Measurements from ENCODE around the gene OR10R2. TPM values are rescaled to one million over a fixed set of nuclear protein-coding genes. Genes with fewer than 3 reads are reported as not detected.
"Not testable (repeated sequence)": the region's sequence is repeated elsewhere in the genome, so short reads cannot be mapped to it uniquely, and the experiment has no call there.

OR10R2 gene
- not detected for polyA plus RNA-seq (ENCODE audit: low read depth in 6 of 6)

GRCh38 chr1:158471920-158472319, at the start of gene OR10R2:
Gene OR10R2, plus strand, starts transcription at chr1:158472220. Its CDS starts 106 bp downstream, at chr1:158472326.
- Mint-ChIP-seq H3K4me3 (no peak within 1 kb of the TSS), H3K27me3 (peaks cover 12 to 22% (median 22%) of the 10 kb centered on the region in 3 donors), H3K27ac (peak within 1 kb of the TSS in 2 of 6 donors; percentile 2 to 68), H3K9me3 (no peaks in the 10 kb centered on the region), H3K36me3 (peaks cover 0 to 5% of the 10 kb centered on the region in 2 donors), H3K4me1 (no peaks in the 10 kb centered on the region)
- ATAC-seq (ENCODE audit: low read depth in 2 of 2) (no peak), DNase-seq (no peak)

- H3K27ac Mint-ChIP-seq = peak overlapping the region in 2 of 6 donors; percentile 32 to 54
- peaks cover 0 to 5% of the 10 kb centered on the region in 2 donors for H3K36me3 Mint-ChIP-seq
- H3K4me1 Mint-ChIP-seq = no peaks in the 10 kb centered on the region
- no peak overlapping the region for H3K4me3 Mint-ChIP-seq
- H3K27me3 Mint-ChIP-seq = peaks cover 13 to 41% (median 19%) of the 10 kb centered on the region in 3 donors
- ATAC-seq (ENCODE audit: low read depth in 2 of 2) (no peak), DNase-seq (no peak)
- H3K9me3 Mint-ChIP-seq = peaks cover 0 to 22% (median 13%) of the 10 kb centered on the region in 7 donors
Measured at GRCh38 chr1:158425027-158425426, 47.0 kb upstream of the OR10R2 start.

- H3K4me3 Mint-ChIP-seq = no peak within 1 kb of the TSS
- H3K4me1 Mint-ChIP-seq = no peaks in the 10 kb centered on the region
- H3K27me3 Mint-ChIP-seq = peaks cover 13 to 44% (median 19%) of the 10 kb centered on the region in 3 donors
- peaks cover 2 to 26% (median 13%) of the 10 kb centered on the region in 7 donors for H3K9me3 Mint-ChIP-seq
- peak within 1 kb of the TSS in 1 of 6 donors; percentile 7 for H3K27ac Mint-ChIP-seq
- no peak for DNase-seq
- no peak for ATAC-seq (ENCODE audit: low read depth in 2 of 2)
- H3K36me3 Mint-ChIP-seq = peaks cover 0 to 2% of the 10 kb centered on the region in 2 donors
Measured at GRCh38 chr1:158426137-158426536, 45.9 kb upstream of the OR10R2 start, which contains the start of gene OR10K2. Gene OR10K2, minus strand, starts transcription at chr1:158426237. Its CDS starts 5,371 bp downstream, at chr1:158420866.

- peaks cover 0 to 11% of the 10 kb centered on the region in 2 donors for H3K36me3 Mint-ChIP-seq
Measured at GRCh38 chr1:158430163-158430562, 41.9 kb upstream of the OR10R2 start.

GRCh38 chr1:158434741-158435140, 37.3 kb upstream of the OR10R2 start:
- Mint-ChIP-seq H3K27ac (peak overlapping the region in 1 of 6 donors; percentile 17), H3K36me3 (peaks cover 0 to 11% of the 10 kb centered on the region in 2 donors), H3K4me1 (peaks cover 0 to 7% (median 3%) of the 10 kb centered on the region in 3 donors), H3K4me3 (no peak overlapping the region), H3K9me3 (peaks cover 5 to 32% (median 14%) of the 10 kb centered on the region in 7 donors), H3K27me3 (peaks cover 14 to 42% (median 39%) of the 10 kb centered on the region in 3 donors)
- DNase-seq = no peak
- ATAC-seq (ENCODE audit: low read depth in 2 of 2) = no peak

More at GRCh38 chr1:158430163-158430562, 41.9 kb upstream of the OR10R2 start:
- ATAC-seq (ENCODE audit: low read depth in 2 of 2); H3K4me3 Mint-ChIP-seq; DNase-seq; H3K4me1 Mint-ChIP-seq; H3K27ac Mint-ChIP-seq: not testable (repeated sequence)
- Mint-ChIP-seq H3K27me3 (peaks cover 22 to 64% (median 27%) of the 10 kb centered on the region in 3 donors), H3K9me3 (peaks cover 8 to 46% (median 25%) of the 10 kb centered on the region in 7 donors)

DNA sequence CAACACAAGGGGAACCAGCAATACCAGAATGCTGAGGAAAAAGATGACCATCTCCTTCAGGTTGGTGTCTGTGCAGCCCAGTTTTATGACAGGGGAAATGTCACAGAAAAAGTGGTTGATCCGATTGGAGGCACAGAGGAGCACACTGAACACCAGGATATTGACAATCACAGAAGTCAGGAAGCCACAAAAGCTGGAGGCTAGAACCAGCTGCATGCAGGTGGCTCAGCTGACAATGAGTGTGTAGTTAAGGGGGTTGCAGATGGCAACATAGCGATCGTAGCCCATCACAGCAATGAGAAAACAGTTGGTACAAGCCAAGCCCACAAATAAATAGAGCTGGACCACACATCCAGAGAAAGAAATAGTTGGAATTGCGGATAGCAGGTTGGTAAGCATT, 26.6 kb upstream of the OR10R2 start:
- no peak overlapping the region for H3K4me3 Mint-ChIP-seq
- no peak for DNase-seq
- H3K9me3 Mint-ChIP-seq = peaks cover 0 to under 1% (median 0%) of the 10 kb centered on the region in 7 donors
- no peak for ATAC-seq (ENCODE audit: low read depth in 2 of 2)
- H3K4me1 Mint-ChIP-seq = no peaks in the 10 kb centered on the region
- H3K27me3 Mint-ChIP-seq = peaks cover 13 to 43% (median 33%) of the 10 kb centered on the region in 3 donors
- peak overlapping the region in 1 of 6 donors; percentile 20 for H3K27ac Mint-ChIP-seq
- no peaks in the 10 kb centered on the region for H3K36me3 Mint-ChIP-seq

DNA sequence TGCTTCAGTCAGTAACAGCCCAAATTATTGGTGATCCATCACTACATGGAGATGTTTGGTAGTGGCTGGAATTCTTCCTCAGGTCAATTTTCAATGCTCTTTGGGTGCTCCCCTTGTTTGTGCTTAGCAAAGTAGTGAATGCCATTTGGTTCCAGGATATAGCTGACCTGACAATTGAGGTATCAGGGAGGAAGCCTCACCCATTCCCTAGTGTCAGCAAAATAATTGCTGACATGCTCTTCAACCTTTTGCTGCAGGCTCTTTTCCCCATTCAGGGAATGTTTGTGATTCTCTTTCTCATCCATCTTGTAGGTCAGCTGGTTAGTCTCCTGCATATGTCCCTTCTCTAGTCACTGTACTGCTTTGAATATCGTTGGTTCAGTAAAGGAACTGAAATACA, 17.5 kb upstream of the OR10R2 start:
- ATAC-seq (ENCODE audit: low read depth in 2 of 2) (no peak), DNase-seq (no peak)
- Mint-ChIP-seq H3K9me3 (peaks cover 7 to 36% (median 20%) of the 10 kb centered on the region in 7 donors), H3K27me3 (peaks cover 16 to 51% (median 43%) of the 10 kb centered on the region in 3 donors), H3K27ac (no peak overlapping the region), H3K4me1 (no peaks in the 10 kb centered on the region), H3K4me3 (no peak overlapping the region), H3K36me3 (peaks cover 0 to 26% of the 10 kb centered on the region in 2 donors)

- H3K9me3 Mint-ChIP-seq = peaks cover 0 to 22% (median 10%) of the 10 kb centered on the region in 7 donors
- ATAC-seq (ENCODE audit: low read depth in 2 of 2) (no peak), DNase-seq (no peak)
- H3K36me3 Mint-ChIP-seq = peaks cover 0 to 15% of the 10 kb centered on the region in 2 donors
- peaks cover 19 to 43% (median 33%) of the 10 kb centered on the region in 3 donors for H3K27me3 Mint-ChIP-seq
- H3K27ac Mint-ChIP-seq = no peak overlapping the region
- no peak overlapping the region for H3K4me3 Mint-ChIP-seq
- no peaks in the 10 kb centered on the region for H3K4me1 Mint-ChIP-seq
Measured at GRCh38 chr1:158457246-158457645, 14.8 kb upstream of the OR10R2 start.

- DNase-seq = no peak
- Mint-ChIP-seq H3K4me1 (no peaks in the 10 kb centered on the region), H3K9me3 (peaks cover 0 to 16% (median 5%) of the 10 kb centered on the region in 7 donors), H3K4me3 (no peak overlapping the region), H3K27ac (no peak overlapping the region), H3K27me3 (peaks cover 19 to 41% (median 33%) of the 10 kb centered on the region in 3 donors), H3K36me3 (peaks cover 0 to 10% of the 10 kb centered on the region in 2 donors)
- no peak for ATAC-seq (ENCODE audit: low read depth in 2 of 2)
Measured at GRCh38 chr1:158458263-158458662, 13.8 kb upstream of the OR10R2 start.

- H3K9me3 Mint-ChIP-seq = peaks cover 0 to 2% (median 0%) of the 10 kb centered on the region in 7 donors
- peaks cover 0 to 11% of the 10 kb centered on the region in 2 donors for H3K36me3 Mint-ChIP-seq
- ATAC-seq (ENCODE audit: low read depth in 2 of 2) = no peak
- H3K4me1 Mint-ChIP-seq = no peaks in the 10 kb centered on the region
- no peak for DNase-seq
- H3K27me3 Mint-ChIP-seq = peaks cover 8 to 21% (median 18%) of the 10 kb centered on the region in 3 donors
- no peak within 1 kb of the TSS for H3K4me3 Mint-ChIP-seq
- peak within 1 kb of the TSS in 2 of 6 donors; percentile 11 to 43 for H3K27ac Mint-ChIP-seq
Measured at GRCh38 chr1:158461534-158461933, 10.5 kb upstream of the OR10R2 start, which contains the start of gene OR10K1. Gene OR10K1, plus strand, starts transcription at chr1:158461834. Its CDS starts 3,728 bp downstream, at chr1:158465562.

GRCh38 chr1:158485455-158485854, 13.4 kb downstream of the OR10R2 start:
- Mint-ChIP-seq H3K27ac (no peak overlapping the region), H3K36me3 (no peaks in the 10 kb centered on the region), H3K4me1 (no peaks in the 10 kb centered on the region)

GRCh38 chr1:158491316-158491715, 19.3 kb downstream of the OR10R2 start:
- ATAC-seq (ENCODE audit: low read depth in 2 of 2) (no peak), DNase-seq (no peak)
- peaks cover 0 to 2% (median under 1%) of the 10 kb centered on the region in 3 donors for H3K4me1 Mint-ChIP-seq
- H3K27ac Mint-ChIP-seq = no peak overlapping the region
- H3K36me3 Mint-ChIP-seq = no peaks in the 10 kb centered on the region
- no peaks in the 10 kb centered on the region for H3K9me3 Mint-ChIP-seq
- H3K27me3 Mint-ChIP-seq = peaks cover 0 to 16% (median 9%) of the 10 kb centered on the region in 3 donors
- H3K4me3 Mint-ChIP-seq = no peak overlapping the region

More at GRCh38 chr1:158485455-158485854, 13.4 kb downstream of the OR10R2 start:
- DNase-seq = no peak
- Mint-ChIP-seq H3K4me3 (no peak overlapping the region), H3K27me3 (peaks cover under 1 to 26% (median 9%) of the 10 kb centered on the region in 3 donors), H3K9me3 (no peaks in the 10 kb centered on the region)
- ATAC-seq (ENCODE audit: low read depth in 2 of 2) = no peak

- Mint-ChIP-seq H3K27me3 (peaks cover 0 to 5% (median 2%) of the 10 kb centered on the region in 3 donors), H3K4me1 (peaks cover 0 to 4% (median 4%) of the 10 kb centered on the region in 3 donors), H3K9me3 (no peaks in the 10 kb centered on the region), H3K4me3 (no peak overlapping the region), H3K36me3 (no peaks in the 10 kb centered on the region), H3K27ac (no peak overlapping the region)
- DNase-seq = no peak
- no peak for ATAC-seq (ENCODE audit: low read depth in 2 of 2)
Measured at GRCh38 chr1:158493054-158493453, 21.0 kb downstream of the OR10R2 start.

DNA sequence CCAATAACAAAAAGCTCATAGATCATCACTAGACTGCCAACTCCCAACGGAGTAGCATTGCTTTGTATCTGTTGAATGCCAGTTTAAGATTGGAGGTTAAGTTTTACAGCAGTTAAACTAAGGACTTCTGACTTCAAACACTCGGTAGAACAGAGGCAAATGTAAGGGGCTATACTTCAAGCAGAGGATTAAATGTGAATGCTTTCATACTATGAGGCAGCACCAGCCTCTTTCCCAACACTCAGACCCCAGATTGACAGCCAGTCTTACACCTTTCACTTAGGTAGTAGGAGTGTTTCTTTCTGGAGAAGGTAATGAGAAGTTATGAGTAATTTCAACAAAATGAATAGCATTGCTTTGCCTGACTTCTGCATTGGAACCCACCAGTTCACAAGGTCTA, 22.8 kb downstream of the OR10R2 start:
- H3K4me3 Mint-ChIP-seq = no peak overlapping the region
- ATAC-seq (ENCODE audit: low read depth in 2 of 2) (no peak), DNase-seq (no peak)
- H3K36me3 Mint-ChIP-seq = no peaks in the 10 kb centered on the region
- H3K9me3 Mint-ChIP-seq = no peaks in the 10 kb centered on the region
- peaks cover 0 to 4% (median 4%) of the 10 kb centered on the region in 3 donors for H3K4me1 Mint-ChIP-seq
- H3K27ac Mint-ChIP-seq = no peak overlapping the region
- H3K27me3 Mint-ChIP-seq = no peaks in the 10 kb centered on the region

All from naive B cell (primary cell).